Hepatocyte (in vitro differentiated cells): ENCODE data around the gene PITPNB.

Experiments
- EZH2 ChIP-seq: fragments of 200-600 bp; sonication (generic); IDR thresholded peaks from 2 replicates; pipeline ENCODE4 v1.6.1; 2016; ENCODE audit warnings: antibody characterized with exemption, mild to moderate bottlenecking, borderline replicate concordance
- EZH2phosphoT487 ChIP-seq: fragments of 200-600 bp; sonication (generic); IDR thresholded peaks from one replicate; pipeline ENCODE4 v1.6.1; 2018; ENCODE audit warnings: antibody characterized with exemption, mild to moderate bottlenecking, low read depth, moderate library complexity; ENCODE audit not compliant: unreplicated experiment, severe bottlenecking
- TF ChIP-seq, protein P1 (sequence below): fragments of 200-600 bp; sonication (generic); IDR thresholded peaks from 2 replicates; pipeline ENCODE4 v1.5.1; 2016; ENCODE audit warnings: antibody characterized with exemption, mild to moderate bottlenecking; ENCODE audit not compliant: poor library complexity

DNA sequence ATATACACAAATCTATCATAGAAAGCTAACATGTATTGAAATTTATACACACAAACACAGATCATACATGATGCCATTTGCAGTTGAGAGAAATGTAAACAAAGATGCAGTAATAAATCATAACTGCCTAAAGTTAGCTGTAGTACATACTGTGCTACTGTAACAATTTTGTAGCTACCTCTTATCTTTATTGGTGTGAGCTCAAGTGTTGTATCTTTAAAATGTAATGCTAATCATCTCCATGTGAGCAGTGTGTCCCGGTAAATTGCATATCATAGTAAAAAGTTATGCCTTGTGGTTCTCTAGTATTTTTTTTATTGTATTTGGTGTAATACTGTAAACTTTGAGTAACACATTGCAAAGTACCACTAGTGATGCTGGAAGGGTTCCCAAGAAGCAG lies 16.8 kb upstream of the PITPNB start:
- TF ChIP-seq, protein P1, sequence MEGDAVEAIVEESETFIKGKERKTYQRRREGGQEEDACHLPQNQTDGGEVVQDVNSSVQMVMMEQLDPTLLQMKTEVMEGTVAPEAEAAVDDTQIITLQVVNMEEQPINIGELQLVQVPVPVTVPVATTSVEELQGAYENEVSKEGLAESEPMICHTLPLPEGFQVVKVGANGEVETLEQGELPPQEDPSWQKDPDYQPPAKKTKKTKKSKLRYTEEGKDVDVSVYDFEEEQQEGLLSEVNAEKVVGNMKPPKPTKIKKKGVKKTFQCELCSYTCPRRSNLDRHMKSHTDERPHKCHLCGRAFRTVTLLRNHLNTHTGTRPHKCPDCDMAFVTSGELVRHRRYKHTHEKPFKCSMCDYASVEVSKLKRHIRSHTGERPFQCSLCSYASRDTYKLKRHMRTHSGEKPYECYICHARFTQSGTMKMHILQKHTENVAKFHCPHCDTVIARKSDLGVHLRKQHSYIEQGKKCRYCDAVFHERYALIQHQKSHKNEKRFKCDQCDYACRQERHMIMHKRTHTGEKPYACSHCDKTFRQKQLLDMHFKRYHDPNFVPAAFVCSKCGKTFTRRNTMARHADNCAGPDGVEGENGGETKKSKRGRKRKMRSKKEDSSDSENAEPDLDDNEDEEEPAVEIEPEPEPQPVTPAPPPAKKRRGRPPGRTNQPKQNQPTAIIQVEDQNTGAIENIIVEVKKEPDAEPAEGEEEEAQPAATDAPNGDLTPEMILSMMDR, result no peak
- no peak for TF ChIP-seq EZH2
- TF ChIP-seq EZH2phosphoT487, result no peak
